Measurements from ENCODE around the gene GSTO1.
A peak's percentile ranks its signal among the peaks of the same experiment; 100 is the strongest.

The GSTO1 gene

DNA sequence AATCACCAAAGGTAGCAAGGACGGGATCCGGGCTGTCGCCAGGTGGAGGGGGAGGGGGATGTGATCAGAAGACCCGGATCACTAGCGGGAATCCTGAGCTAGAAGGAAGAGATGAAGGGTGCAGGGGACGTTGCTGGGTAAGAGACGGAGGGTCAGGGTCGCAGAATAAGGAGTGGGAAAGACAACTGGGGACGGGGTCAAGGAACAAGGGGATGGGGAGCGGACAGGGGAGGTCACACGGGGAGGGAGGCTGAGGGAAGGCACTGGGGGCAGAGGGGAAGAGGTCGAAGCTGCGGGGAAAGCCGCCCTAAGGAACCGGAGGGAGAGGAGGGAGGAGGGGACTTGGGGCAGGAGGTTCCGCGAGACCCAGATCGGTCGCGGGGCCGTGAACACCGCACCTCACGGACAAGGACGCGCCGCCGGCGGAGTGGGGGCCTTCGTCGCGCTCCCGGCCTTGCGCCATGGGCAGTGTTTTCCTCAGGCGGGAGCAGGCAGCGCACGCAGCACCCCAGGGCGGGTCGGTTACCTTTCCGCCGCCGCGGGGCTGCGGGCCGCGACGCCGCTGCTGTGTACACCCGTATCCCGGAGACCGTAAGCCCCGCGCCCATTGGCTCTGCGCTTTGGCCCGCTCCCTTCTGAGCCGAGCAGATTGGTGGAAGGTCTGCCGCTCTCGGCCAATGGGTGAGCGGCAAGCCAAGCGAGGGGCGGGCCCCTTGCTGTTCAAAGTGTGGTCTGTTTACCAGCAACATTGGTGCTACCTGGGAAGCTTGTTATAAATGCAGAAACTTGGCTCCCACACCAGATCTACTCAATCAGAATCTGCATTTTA lies 22.7 kb upstream of the GSTO1 start, which contains the start of gene CFAP43 (continued):
- TF ChIP-seq ZNF544 (tag by site-specific recombination; IDR thresholded peaks at IDR 0.05) (no peak), HOXC10 (CRISPR knock-in tag; IDR thresholded peaks at IDR 0.05) (no peak), HOXA7 (CRISPR knock-in tag; IDR thresholded peaks at IDR 0.05; ENCODE audit: borderline replicate concordance) (no peak), ZSCAN23 (tag by site-specific recombination; IDR thresholded peaks at IDR 0.05) (peak; percentile 88), ZNF202 (tag by site-specific recombination; IDR thresholded peaks at IDR 0.05; ENCODE audit: borderline replicate concordance) (no peak), ZSCAN16 (tag by site-specific recombination; IDR thresholded peaks at IDR 0.05) (0 out of 2 replicates have a peak, but pooled peaks have one; percentile 49), ZNF629 (tag by site-specific recombination; IDR thresholded peaks at IDR 0.05) (peak; percentile 39; the same call in 1 of the 2 replicates), BCL11A (tag by site-specific recombination; IDR thresholded peaks at IDR 0.05; ENCODE audit: low read depth) (no peak), ZNF146 (tag by site-specific recombination; IDR thresholded peaks at IDR 0.05) (no peak), ZNF138 (tag by site-specific recombination; IDR thresholded peaks at IDR 0.05; ENCODE audit: borderline replicate concordance) (no peak), ZNF248 (tag by site-specific recombination; IDR thresholded peaks at IDR 0.05) (no peak), FEZF1 (tag by site-specific recombination; IDR thresholded peaks at IDR 0.05) (no peak), ZNF174 (tag by site-specific recombination; IDR thresholded peaks at IDR 0.05) (no peak), ZNF354C (tag by site-specific recombination; IDR thresholded peaks at IDR 0.05; ENCODE audit: borderline replicate concordance, low read depth) (no peak), ZNF274 (IDR thresholded peaks at IDR 0.05; ENCODE audit: low read length) (no peak), ZNF274 (tag by site-specific recombination; IDR thresholded peaks at IDR 0.05; ENCODE audit: borderline replicate concordance) (no peak), ZNF426 (tag by site-specific recombination; IDR thresholded peaks at IDR 0.05) (no peak), GLI4 (tag by site-specific recombination; IDR thresholded peaks at IDR 0.05) (0 out of 2 replicates have a peak, but pooled peaks have one; percentile 53), ZNF391 (tag by site-specific recombination; IDR thresholded peaks at IDR 0.05; ENCODE audit: borderline replicate concordance, low read depth) (peak; percentile 84; the same call in 1 of the 2 replicates), SCRT1 (tag by site-specific recombination; IDR thresholded peaks at IDR 0.05; ENCODE audit: borderline replicate concordance) (no peak), BCL11B (tag by site-specific recombination; IDR thresholded peaks at IDR 0.05; ENCODE audit: low read depth) (peak; percentile 68; the same call in 1 of the 2 replicates), ZNF24 (tag by site-specific recombination; IDR thresholded peaks at IDR 0.05) (0 out of 2 replicates have a peak, but pooled peaks have one; percentile 16)
- TF ChIP-seq, protein P1, sequence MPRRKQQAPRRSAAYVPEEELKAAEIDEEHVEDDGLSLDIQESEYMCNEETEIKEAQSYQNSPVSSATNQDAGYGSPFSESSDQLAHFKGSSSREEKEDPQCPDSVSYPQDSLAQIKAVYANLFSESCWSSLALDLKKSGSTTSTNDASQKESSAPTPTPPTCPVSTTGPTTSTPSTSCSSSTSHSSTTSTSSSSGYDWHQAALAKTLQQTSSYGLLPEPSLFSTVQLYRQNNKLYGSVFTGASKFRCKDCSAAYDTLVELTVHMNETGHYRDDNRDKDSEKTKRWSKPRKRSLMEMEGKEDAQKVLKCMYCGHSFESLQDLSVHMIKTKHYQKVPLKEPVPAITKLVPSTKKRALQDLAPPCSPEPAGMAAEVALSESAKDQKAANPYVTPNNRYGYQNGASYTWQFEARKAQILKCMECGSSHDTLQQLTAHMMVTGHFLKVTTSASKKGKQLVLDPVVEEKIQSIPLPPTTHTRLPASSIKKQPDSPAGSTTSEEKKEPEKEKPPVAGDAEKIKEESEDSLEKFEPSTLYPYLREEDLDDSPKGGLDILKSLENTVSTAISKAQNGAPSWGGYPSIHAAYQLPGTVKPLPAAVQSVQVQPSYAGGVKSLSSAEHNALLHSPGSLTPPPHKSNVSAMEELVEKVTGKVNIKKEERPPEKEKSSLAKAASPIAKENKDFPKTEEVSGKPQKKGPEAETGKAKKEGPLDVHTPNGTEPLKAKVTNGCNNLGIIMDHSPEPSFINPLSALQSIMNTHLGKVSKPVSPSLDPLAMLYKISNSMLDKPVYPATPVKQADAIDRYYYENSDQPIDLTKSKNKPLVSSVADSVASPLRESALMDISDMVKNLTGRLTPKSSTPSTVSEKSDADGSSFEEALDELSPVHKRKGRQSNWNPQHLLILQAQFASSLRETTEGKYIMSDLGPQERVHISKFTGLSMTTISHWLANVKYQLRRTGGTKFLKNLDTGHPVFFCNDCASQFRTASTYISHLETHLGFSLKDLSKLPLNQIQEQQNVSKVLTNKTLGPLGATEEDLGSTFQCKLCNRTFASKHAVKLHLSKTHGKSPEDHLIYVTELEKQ (tag by site-specific recombination; IDR thresholded peaks at IDR 0.05; ENCODE audit: borderline replicate concordance): peak; percentile 55; the same call in 1 of the 2 replicates
- TF ChIP-seq, protein P2, sequence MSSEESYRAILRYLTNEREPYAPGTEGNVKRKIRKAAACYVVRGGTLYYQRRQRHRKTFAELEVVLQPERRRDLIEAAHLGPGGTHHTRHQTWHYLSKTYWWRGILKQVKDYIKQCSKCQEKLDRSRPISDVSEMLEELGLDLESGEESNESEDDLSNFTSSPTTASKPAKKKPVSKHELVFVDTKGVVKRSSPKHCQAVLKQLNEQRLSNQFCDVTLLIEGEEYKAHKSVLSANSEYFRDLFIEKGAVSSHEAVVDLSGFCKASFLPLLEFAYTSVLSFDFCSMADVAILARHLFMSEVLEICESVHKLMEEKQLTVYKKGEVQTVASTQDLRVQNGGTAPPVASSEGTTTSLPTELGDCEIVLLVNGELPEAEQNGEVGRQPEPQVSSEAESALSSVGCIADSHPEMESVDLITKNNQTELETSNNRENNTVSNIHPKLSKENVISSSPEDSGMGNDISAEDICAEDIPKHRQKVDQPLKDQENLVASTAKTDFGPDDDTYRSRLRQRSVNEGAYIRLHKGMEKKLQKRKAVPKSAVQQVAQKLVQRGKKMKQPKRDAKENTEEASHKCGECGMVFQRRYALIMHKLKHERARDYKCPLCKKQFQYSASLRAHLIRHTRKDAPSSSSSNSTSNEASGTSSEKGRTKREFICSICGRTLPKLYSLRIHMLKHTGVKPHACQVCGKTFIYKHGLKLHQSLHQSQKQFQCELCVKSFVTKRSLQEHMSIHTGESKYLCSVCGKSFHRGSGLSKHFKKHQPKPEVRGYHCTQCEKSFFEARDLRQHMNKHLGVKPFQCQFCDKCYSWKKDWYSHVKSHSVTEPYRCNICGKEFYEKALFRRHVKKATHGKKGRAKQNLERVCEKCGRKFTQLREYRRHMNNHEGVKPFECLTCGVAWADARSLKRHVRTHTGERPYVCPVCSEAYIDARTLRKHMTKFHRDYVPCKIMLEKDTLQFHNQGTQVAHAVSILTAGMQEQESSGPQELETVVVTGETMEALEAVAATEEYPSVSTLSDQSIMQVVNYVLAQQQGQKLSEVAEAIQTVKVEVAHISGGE (tag by site-specific recombination; conservative IDR thresholded peaks at IDR 0.05; ENCODE audit: low read depth): peak; percentile 63
- TF ChIP-seq, protein P3, sequence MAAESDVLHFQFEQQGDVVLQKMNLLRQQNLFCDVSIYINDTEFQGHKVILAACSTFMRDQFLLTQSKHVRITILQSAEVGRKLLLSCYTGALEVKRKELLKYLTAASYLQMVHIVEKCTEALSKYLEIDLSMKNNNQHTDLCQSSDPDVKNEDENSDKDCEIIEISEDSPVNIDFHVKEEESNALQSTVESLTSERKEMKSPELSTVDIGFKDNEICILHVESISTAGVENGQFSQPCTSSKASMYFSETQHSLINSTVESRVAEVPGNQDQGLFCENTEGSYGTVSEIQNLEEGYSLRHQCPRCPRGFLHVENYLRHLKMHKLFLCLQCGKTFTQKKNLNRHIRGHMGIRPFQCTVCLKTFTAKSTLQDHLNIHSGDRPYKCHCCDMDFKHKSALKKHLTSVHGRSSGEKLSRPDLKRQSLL (tag by site-specific recombination; IDR thresholded peaks at IDR 0.05): no peak
- TF ChIP-seq, protein P4, sequence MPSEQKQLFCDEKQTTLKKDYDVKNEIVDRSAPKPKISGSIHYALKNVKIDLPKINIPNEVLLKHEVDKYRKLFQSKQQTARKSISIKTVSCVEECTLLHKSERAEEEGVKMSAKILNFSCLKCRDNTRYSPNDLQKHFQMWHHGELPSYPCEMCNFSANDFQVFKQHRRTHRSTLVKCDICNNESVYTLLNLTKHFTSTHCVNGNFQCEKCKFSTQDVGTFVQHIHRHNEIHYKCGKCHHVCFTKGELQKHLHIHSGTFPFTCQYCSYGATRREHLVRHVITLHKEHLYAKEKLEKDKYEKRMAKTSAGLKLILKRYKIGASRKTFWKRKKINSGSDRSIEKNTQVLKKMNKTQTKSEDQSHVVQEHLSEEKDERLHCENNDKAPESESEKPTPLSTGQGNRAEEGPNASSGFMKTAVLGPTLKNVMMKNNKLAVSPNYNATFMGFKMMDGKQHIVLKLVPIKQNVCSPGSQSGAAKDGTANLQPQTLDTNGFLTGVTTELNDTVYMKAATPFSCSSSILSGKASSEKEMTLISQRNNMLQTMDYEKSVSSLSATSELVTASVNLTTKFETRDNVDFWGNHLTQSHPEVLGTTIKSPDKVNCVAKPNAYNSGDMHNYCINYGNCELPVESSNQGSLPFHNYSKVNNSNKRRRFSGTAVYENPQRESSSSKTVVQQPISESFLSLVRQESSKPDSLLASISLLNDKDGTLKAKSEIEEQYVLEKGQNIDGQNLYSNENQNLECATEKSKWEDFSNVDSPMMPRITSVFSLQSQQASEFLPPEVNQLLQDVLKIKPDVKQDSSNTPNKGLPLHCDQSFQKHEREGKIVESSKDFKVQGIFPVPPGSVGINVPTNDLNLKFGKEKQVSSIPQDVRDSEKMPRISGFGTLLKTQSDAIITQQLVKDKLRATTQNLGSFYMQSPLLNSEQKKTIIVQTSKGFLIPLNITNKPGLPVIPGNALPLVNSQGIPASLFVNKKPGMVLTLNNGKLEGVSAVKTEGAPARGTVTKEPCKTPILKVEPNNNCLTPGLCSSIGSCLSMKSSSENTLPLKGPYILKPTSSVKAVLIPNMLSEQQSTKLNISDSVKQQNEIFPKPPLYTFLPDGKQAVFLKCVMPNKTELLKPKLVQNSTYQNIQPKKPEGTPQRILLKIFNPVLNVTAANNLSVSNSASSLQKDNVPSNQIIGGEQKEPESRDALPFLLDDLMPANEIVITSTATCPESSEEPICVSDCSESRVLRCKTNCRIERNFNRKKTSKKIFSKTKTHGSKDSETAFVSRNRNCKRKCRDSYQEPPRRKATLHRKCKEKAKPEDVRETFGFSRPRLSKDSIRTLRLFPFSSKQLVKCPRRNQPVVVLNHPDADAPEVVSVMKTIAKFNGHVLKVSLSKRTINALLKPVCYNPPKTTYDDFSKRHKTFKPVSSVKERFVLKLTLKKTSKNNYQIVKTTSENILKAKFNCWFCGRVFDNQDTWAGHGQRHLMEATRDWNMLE (tag by site-specific recombination; conservative IDR thresholded peaks at IDR 0.05; ENCODE audit: low read depth): no peak
